GM19468 (cell line): ENCODE data around the gene MRPS24.
A peak's percentile ranks its signal among the peaks of the same experiment; 100 is the strongest.
"Not testable (repeated sequence)": the region's sequence is repeated elsewhere in the genome, so short reads cannot be mapped to it uniquely, and the experiment has no call there.

Source experiments
- ATAC-seq: cut with Tn5 transposase; IDR thresholded peaks from one replicate; pipeline ENCODE4 v1.9.1; 2021; ENCODE audit warnings: mild to moderate bottlenecking, moderate library complexity, moderate number of reproducible peaks; ENCODE audit not compliant: unreplicated experiment; ENCODE audit errors: extremely low read depth

MRPS24 gene

GRCh38 chr7:43869006-43869866 is at the start of gene MRPS24:
MRPS24 (minus strand) TSS chr7:43869517; CDS start chr7:43869495, 22 bp downstream.
- peak; percentile 83 for ATAC-seq

- no peak for ATAC-seq
These were observed 46.6 kb upstream of the MRPS24 start for GRCh38 chr7:43915907-43916306.

- no peak for ATAC-seq
These were observed 45.5 kb upstream of the MRPS24 start for GRCh38 chr7:43914795-43915194.

GRCh38 chr7:43906331-43907010 is 37.2 kb upstream of the MRPS24 start, which contains the start of gene URGCP:
URGCP (minus strand) TSS chr7:43906596; CDS start chr7:43906575, 21 bp downstream.
- peak; percentile 57 for ATAC-seq

GRCh38 chr7:43905956-43906330 is 36.6 kb upstream of the MRPS24 start:
- no peak for ATAC-seq

GRCh38 chr7:43905209-43905946 is 36.1 kb upstream of the MRPS24 start:
- ATAC-seq = no peak

GRCh38 chr7:43904533-43905208 is 35.4 kb upstream of the MRPS24 start:
- no peak for ATAC-seq

- ATAC-seq = no peak
These were observed 33.3 kb upstream of the MRPS24 start for GRCh38 chr7:43902542-43903054.

GRCh38 chr7:43898571-43898970 is 29.3 kb upstream of the MRPS24 start:
- ATAC-seq = not testable (repeated sequence)

- no peak for ATAC-seq
These were observed 26.6 kb upstream of the MRPS24 start for GRCh38 chr7:43895847-43896415.

- ATAC-seq = no peak
These were observed 22.0 kb upstream of the MRPS24 start for GRCh38 chr7:43891069-43891955.

GRCh38 chr7:43890468-43890867 is 21.2 kb upstream of the MRPS24 start:
- no peak for ATAC-seq

GRCh38 chr7:43888993-43889945 is 20.0 kb upstream of the MRPS24 start:
- ATAC-seq = no peak

- ATAC-seq = no peak
These were observed 15.3 kb upstream of the MRPS24 start for GRCh38 chr7:43884617-43885016.

GRCh38 chr7:43884209-43884608 is 14.9 kb upstream of the MRPS24 start:
- no peak for ATAC-seq

GRCh38 chr7:43880596-43880995 is 11.3 kb upstream of the MRPS24 start:
- no peak for ATAC-seq

GRCh38 chr7:43879477-43879876 is 10.2 kb upstream of the MRPS24 start:
- ATAC-seq = no peak

- ATAC-seq = no peak
These were observed 9.6 kb upstream of the MRPS24 start for GRCh38 chr7:43878867-43879266.
